NB4 (cell line): ENCODE measurements around the gene STRIP1.

Experiments
- MAX ChIP-seq: IDR thresholded peaks from 2 replicates; pipeline ENCODE4 v1.6.1; 2011; ENCODE audit warnings: low read depth, low read length
- MYC ChIP-seq: IDR thresholded peaks from 2 replicates; pipeline ENCODE4 v1.6.1; 2011; ENCODE audit warnings: low read depth, low read length
- POLR2A ChIP-seq: IDR thresholded peaks from 2 replicates; pipeline ENCODE4 v1.6.1; 2011; ENCODE audit warnings: mild to moderate bottlenecking; ENCODE audit not compliant: insufficient read length; ENCODE audit errors: extremely low read depth
- TF ChIP-seq, protein P1 (sequence below): IDR thresholded peaks from one replicate; pipeline ENCODE4 v1.5.1; 2012; ENCODE audit warnings: low read depth, low read length

DNA sequence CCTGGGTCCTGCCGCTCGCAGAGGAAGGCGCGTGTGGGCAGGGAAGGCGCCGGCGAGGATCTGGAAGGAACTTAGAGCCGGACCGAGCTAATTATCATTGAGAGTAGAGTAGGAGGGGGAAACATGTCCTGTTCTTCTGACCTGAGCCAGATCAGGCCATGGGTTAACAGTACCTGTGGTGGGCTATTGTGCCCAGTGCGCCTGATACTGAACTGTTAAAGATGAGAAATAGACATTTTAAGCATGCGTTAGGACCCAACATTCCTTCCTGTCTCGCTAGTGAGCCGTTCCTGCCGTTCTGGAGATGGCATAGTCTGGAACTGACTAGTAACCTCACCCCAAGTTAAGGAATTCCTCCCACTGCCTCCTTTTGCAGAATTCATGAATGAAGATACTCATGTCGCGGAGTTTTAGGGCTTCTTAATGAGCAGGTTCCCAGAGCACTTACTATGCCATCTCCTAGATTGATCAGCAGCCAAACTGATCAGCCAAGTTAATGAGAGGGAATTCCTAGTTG, 870 bp downstream of the STRIP1 start:
- TF ChIP-seq, protein P1, sequence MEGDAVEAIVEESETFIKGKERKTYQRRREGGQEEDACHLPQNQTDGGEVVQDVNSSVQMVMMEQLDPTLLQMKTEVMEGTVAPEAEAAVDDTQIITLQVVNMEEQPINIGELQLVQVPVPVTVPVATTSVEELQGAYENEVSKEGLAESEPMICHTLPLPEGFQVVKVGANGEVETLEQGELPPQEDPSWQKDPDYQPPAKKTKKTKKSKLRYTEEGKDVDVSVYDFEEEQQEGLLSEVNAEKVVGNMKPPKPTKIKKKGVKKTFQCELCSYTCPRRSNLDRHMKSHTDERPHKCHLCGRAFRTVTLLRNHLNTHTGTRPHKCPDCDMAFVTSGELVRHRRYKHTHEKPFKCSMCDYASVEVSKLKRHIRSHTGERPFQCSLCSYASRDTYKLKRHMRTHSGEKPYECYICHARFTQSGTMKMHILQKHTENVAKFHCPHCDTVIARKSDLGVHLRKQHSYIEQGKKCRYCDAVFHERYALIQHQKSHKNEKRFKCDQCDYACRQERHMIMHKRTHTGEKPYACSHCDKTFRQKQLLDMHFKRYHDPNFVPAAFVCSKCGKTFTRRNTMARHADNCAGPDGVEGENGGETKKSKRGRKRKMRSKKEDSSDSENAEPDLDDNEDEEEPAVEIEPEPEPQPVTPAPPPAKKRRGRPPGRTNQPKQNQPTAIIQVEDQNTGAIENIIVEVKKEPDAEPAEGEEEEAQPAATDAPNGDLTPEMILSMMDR, result no peak
- TF ChIP-seq POLR2A, result no peak
- TF ChIP-seq MAX, result no peak
- no peak for TF ChIP-seq MYC
